ENCODE data around the gene RASA1. TPM values are rescaled to one million over a fixed set of nuclear protein-coding genes. Genes with fewer than 3 reads are reported as not detected.

The RASA1 gene
- total RNA-seq, 1 donor from 2014 or later, result 36.2 TPM

GRCh38 chr5:87242242-87242641 is 25.4 kb upstream of the RASA1 start:
- no peak for TF ChIP-seq CTCF (conservative IDR thresholded peaks at IDR 0.05)
- no peaks in the 10 kb centered on the region for H3K4me1 Mint-ChIP-seq
- H3K27me3 Mint-ChIP-seq (ENCODE audit: low read depth), result no peaks in the 10 kb centered on the region
- H3K27ac Mint-ChIP-seq (ENCODE audit: unreplicated experiment), result no peak overlapping the region
- no peak for DNase-seq (ENCODE audit: low read depth, low spot score)
- no peak overlapping the region for H3K4me3 Mint-ChIP-seq
- no peaks in the 10 kb centered on the region for H3K36me3 Mint-ChIP-seq (ENCODE audit: low read depth)
- H3K9me3 Mint-ChIP-seq, result no peaks in the 10 kb centered on the region

GRCh38 chr5:87243161-87243844 is 24.4 kb upstream of the RASA1 start:
- Mint-ChIP-seq H3K9me3 (no peaks in the 10 kb centered on the region), H3K4me3 (no peak overlapping the region), H3K36me3 (ENCODE audit: low read depth) (no peaks in the 10 kb centered on the region), H3K27me3 (ENCODE audit: low read depth) (no peaks in the 10 kb centered on the region), H3K27ac (ENCODE audit: unreplicated experiment) (no peak overlapping the region), H3K4me1 (no peaks in the 10 kb centered on the region)
- no peak for TF ChIP-seq CTCF (conservative IDR thresholded peaks at IDR 0.05)
- no peak for DNase-seq (ENCODE audit: low read depth, low spot score)

- H3K4me3 Mint-ChIP-seq, result no peak overlapping the region
- no peaks in the 10 kb centered on the region for H3K9me3 Mint-ChIP-seq
- H3K27ac Mint-ChIP-seq (ENCODE audit: unreplicated experiment), result no peak overlapping the region
- no peaks in the 10 kb centered on the region for H3K4me1 Mint-ChIP-seq
- TF ChIP-seq CTCF (conservative IDR thresholded peaks at IDR 0.05), result no peak
- no peaks in the 10 kb centered on the region for H3K36me3 Mint-ChIP-seq (ENCODE audit: low read depth)
- H3K27me3 Mint-ChIP-seq (ENCODE audit: low read depth), result no peaks in the 10 kb centered on the region
- no peak for DNase-seq (ENCODE audit: low read depth, low spot score)
Observed at GRCh38 chr5:87245451-87245850, 22.2 kb upstream of the RASA1 start.

- no peak for TF ChIP-seq CTCF (conservative IDR thresholded peaks at IDR 0.05)
- no peak overlapping the region for H3K4me3 Mint-ChIP-seq
- H3K27ac Mint-ChIP-seq (ENCODE audit: unreplicated experiment), result no peak overlapping the region
- no peaks in the 10 kb centered on the region for H3K27me3 Mint-ChIP-seq (ENCODE audit: low read depth)
- H3K9me3 Mint-ChIP-seq, result no peaks in the 10 kb centered on the region
- H3K36me3 Mint-ChIP-seq (ENCODE audit: low read depth), result no peaks in the 10 kb centered on the region
- H3K4me1 Mint-ChIP-seq, result no peaks in the 10 kb centered on the region
- no peak for DNase-seq (ENCODE audit: low read depth, low spot score)
Observed at GRCh38 chr5:87246061-87246460, 21.6 kb upstream of the RASA1 start.

- TF ChIP-seq CTCF (conservative IDR thresholded peaks at IDR 0.05), result no peak
- DNase-seq (ENCODE audit: low read depth, low spot score), result no peak
- no peak overlapping the region for H3K4me3 Mint-ChIP-seq
- no peaks in the 10 kb centered on the region for H3K27me3 Mint-ChIP-seq (ENCODE audit: low read depth)
- H3K27ac Mint-ChIP-seq (ENCODE audit: unreplicated experiment), result no peak overlapping the region
- no peaks in the 10 kb centered on the region for H3K4me1 Mint-ChIP-seq
- no peaks in the 10 kb centered on the region for H3K9me3 Mint-ChIP-seq
- H3K36me3 Mint-ChIP-seq (ENCODE audit: low read depth), result no peaks in the 10 kb centered on the region
Observed at GRCh38 chr5:87252283-87252605, 15.4 kb upstream of the RASA1 start.

All from neural crest cell (in vitro differentiated cells).